ENCODE measurements around the gene TXNRD1. TPM values are rescaled to one million over a fixed set of nuclear protein-coding genes. Genes with fewer than 3 reads are reported as not detected.
"Not testable (repeated sequence)": the region's sequence is repeated elsewhere in the genome, so short reads cannot be mapped to it uniquely, and the experiment has no call there.

TXNRD1 gene
- total RNA-seq, 2 donors from 2014 or later, result 107 to 185 TPM

GRCh38 chr12:104265436-104265835, 49.9 kb downstream of the TXNRD1 start:
- DNase-seq (ENCODE audit: low spot score); intact Hi-C loops (cut with DNase I): not testable (repeated sequence)

DNA sequence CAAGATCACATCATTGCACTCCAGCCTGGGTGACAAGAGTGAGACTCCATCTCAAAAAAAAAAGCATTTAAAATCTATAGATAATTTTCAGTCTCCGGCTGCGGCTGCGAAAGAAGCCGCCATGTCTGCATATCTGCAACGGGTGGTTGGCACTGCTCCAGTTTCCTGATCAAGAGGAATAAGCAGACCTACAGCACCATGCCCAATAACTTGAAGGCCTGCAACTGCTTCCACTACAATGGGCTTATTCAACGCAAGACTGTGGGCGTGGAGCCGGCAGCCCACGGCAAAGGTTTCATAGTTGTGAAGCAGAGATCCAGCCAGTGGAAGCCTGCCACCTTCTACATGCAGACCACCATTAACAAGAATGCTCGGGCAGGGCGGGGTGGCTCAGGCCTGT, 57.4 kb downstream of the TXNRD1 start:
- intact Hi-C loops (cut with DNase I), result no loop called here
- no peak for DNase-seq (ENCODE audit: low spot score)

- DNase-seq (ENCODE audit: low spot score), result no peak
- intact Hi-C loops (cut with DNase I), result no loop called here
These were observed 57.9 kb downstream of the TXNRD1 start for GRCh38 chr12:104273503-104273902.

- intact Hi-C loops (cut with DNase I), result no loop called here
- DNase-seq (ENCODE audit: low spot score), result no peak
These were observed 59.2 kb downstream of the TXNRD1 start for GRCh38 chr12:104274811-104275210.

DNA sequence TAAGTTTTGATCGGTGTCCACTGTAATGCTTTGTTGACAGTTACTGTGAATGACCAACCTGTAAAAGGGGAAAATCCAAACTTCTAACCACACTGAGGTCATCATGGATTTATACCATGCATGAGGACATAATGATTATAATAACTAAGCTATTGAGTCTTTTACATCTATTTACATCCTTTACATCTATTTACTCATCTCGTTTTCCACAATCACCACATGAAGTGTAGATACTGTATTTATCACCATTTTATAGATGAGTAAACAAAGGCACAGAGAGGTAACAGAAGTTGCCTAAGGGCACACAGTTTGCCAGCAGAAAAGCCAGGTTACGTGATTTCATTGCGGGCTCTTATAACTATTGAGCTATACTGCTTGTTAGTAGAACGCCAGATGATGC, 60.1 kb downstream of the TXNRD1 start:
- intact Hi-C loops (cut with DNase I), result no loop called here
- no peak for DNase-seq (ENCODE audit: low spot score)

DNA sequence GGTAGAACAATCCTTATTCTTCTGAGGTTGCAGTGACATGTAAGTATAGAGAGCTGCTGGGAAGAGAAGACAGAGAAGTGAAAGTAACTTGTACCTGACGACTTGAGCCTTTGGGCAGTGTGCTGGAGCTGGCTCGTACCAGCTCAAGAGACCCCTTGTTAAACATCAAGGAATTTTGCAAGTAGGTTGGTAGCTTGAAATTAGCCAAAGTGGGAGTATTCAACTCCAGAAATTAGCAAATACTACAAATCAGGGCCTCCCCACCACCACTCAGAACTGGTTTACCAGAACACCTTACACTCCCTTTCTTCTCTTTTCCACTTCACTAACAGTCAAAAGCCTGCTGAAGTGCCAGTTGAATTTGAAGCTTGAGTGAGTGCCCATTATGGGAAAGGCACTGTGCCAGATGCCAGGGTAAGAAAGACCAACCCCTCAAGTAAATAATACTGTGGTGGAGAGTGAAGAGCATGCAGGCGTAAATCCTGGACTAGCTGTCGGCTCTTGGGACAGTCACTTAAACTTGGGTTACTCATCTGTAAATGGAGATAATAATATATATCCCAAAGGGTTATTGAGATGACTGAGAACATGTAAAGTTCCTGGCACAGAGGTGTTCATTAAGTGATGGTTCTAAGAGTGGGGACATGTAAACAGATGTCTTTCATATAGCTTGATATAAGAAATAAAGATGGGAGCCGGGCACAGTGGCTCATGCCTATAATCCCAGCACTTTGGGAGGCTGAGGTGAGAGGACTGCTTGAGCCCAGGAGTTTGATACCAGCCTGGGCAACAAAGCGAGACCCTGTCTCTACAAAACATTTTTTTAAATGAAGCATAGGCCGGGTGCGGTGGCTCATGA, 60.9 kb downstream of the TXNRD1 start:
- no peak for DNase-seq (ENCODE audit: low spot score)
- intact Hi-C loops (cut with DNase I), result no loop called here

DNA sequence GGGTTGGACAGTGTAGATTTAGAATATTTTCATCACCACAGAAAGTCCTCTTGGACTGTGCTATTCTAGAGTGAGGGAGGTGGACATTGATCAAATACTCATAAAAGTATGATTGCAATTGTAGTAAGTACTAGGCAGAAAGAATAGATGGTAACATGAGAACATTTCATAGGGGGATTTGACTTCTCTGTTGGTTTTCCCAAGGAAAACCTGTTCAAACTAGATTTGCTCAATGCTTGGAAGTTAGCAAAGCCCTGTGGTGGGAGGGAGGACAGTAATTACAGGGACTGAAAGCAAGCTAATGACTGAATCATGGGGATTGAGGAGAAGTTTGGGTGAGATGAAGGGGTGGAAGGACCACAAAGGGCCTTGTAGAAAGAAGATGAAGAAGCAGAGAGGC, 63.6 kb downstream of the TXNRD1 start:
- no peak for DNase-seq (ENCODE audit: low spot score)
- intact Hi-C loops (cut with DNase I), result no loop called here

GRCh38 chr12:104280111-104280510, 64.5 kb downstream of the TXNRD1 start:
- intact Hi-C loops (cut with DNase I), result no loop called here
- no peak for DNase-seq (ENCODE audit: low spot score)

DNA sequence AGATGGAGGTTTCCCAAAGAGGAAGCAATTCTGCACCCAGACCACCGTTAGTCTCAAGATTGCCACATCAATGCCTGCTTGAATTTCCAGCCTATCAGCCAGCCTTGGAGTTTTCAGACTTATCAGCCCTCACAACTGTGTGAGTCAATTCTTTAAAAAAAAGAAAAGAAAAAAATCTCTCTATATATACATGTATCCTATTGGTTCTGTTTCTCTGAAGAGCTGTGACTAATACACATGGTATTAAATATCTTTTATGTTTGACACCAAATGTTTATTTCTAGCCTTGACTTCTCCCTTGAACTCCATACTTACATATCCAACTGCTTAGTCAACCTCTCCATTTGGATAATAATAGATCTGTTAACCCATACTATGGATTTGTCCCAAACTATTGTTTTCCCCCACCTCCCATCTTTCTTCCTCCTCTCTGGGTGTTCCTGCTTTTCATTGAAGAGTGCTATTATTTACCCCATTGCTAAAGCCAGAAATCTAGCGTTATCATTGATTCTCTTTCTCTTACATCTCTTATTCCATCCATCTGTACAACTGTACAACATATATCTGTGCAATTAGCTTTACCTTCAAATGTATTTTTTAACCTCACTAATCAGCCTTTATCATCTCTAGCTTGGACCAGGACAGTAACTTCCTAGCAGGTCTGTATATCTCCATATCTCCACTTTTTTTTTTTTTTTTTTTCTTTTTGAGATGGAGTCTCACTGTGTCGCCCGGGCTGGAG, 65.3 kb downstream of the TXNRD1 start:
- DNase-seq (ENCODE audit: low spot score), result no peak
- intact Hi-C loops (cut with DNase I), result no loop called here

- no peak for DNase-seq (ENCODE audit: low spot score)
- intact Hi-C loops (cut with DNase I), result no loop called here
These were observed 66.1 kb downstream of the TXNRD1 start for GRCh38 chr12:104281636-104282035.

GRCh38 chr12:104282109-104282508, 66.5 kb downstream of the TXNRD1 start:
- intact Hi-C loops (cut with DNase I), result no loop called here
- DNase-seq (ENCODE audit: low spot score), result no peak

GRCh38 chr12:104285740-104286515, 70.3 kb downstream of the TXNRD1 start:
- intact Hi-C loops (cut with DNase I), result loop anchor here in 1 of 2 donors (5.0 kb wide), 1 partner anchor 69 kb away; the partner anchor contains the start of gene TXNRD1
- no peak for DNase-seq (ENCODE audit: low spot score)

DNA sequence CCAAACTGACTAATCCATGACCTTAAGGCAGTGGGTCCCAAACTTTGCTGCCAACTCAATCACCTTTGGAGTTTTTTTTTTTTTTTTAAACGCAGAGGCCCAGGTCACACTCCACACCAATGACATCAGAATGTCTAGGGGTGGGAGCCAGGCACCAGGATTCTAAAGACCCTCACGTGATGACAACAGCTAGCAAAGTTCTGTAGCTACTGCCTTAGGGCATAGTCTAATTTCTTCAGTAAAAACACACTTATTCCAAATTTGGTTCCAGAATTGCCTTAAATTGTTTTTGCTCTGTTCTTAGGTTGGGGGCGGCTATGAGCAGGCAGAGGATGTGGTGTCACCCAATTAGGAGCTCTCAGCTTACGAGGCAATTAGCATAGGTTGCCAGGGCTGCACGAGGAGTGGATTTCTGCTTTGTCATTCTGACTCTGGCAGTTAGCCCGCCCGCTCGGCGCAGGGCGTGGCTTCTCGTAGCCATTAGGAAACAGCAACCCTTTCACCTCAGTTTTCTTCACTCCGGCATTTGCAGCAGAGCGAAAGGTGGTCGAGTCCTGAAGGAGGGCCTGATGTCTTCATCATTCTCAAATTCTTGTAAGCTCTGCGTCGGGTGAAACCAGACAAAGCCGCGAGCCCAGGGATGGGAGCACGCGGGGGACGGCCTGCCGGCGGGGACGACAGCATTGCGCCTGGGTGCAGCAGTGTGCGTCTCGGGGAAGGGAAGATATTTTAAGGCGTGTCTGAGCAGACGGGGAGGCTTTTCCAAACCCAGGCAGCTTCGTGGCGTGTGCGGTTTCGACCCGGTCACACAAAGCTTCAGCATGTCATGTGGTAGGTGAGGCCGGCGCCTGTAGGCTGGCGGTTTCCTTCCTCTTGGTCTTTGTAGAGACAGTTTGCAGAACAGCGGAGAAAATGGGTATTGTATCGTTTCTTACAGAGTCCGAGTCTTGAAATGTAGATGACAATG, 71.2 kb downstream of the TXNRD1 start:
- peak; percentile 98 for DNase-seq (ENCODE audit: low spot score)
- intact Hi-C loops (cut with DNase I), result loop anchor here in 1 of 2 donors (5.0 kb wide), 1 partner anchor 69 kb away; the partner anchor contains the start of gene TXNRD1

- peak; percentile 92 for DNase-seq (ENCODE audit: low spot score)
- intact Hi-C loops (cut with DNase I), result loop anchor here in 1 of 2 donors (5.0 kb wide), 1 partner anchor 71 kb away; the partner anchor contains the start of gene TXNRD1
These were observed 73.2 kb downstream of the TXNRD1 start for GRCh38 chr12:104288635-104289274.

- no peak for DNase-seq (ENCODE audit: low spot score)
- intact Hi-C loops (cut with DNase I), result loop anchor here in 1 of 2 donors (10.0 kb wide), 1 partner anchor 76 kb away; the partner anchor contains the start of gene TXNRD1
These were observed 74.7 kb downstream of the TXNRD1 start for GRCh38 chr12:104290320-104290719.

DNA sequence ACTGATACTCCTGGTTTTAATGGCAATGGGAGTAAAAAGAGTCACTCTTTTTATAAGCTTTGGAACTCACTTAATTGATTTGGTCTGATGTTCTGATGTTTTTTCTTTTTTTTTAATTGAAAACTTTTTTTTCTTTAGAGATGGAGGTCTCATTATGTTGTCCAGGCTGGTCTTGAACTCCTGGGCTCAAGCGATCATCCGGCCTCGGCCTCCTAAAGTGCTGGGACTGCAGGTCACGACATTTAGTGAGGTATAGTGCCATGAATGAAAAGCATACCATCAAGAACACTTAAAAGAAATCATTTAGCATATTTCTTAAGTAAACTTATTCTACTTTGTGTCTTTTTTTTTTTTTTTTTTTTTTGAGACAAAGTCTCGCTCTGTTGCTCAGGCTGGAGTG, 75.3 kb downstream of the TXNRD1 start:
- no peak for DNase-seq (ENCODE audit: low spot score)
- intact Hi-C loops (cut with DNase I), result loop anchor here in 1 of 2 donors (10.0 kb wide), 1 partner anchor 76 kb away; the partner anchor contains the start of gene TXNRD1

- no peak for DNase-seq (ENCODE audit: low spot score)
- intact Hi-C loops (cut with DNase I), result loop anchor here in 1 of 2 donors (10.0 kb wide), 1 partner anchor 77 kb away; the partner anchor contains the start of gene TXNRD1
These were observed 76.4 kb downstream of the TXNRD1 start for GRCh38 chr12:104291867-104292524.
